ENCODE measurements around the gene UNCX.

UNCX gene

DNA sequence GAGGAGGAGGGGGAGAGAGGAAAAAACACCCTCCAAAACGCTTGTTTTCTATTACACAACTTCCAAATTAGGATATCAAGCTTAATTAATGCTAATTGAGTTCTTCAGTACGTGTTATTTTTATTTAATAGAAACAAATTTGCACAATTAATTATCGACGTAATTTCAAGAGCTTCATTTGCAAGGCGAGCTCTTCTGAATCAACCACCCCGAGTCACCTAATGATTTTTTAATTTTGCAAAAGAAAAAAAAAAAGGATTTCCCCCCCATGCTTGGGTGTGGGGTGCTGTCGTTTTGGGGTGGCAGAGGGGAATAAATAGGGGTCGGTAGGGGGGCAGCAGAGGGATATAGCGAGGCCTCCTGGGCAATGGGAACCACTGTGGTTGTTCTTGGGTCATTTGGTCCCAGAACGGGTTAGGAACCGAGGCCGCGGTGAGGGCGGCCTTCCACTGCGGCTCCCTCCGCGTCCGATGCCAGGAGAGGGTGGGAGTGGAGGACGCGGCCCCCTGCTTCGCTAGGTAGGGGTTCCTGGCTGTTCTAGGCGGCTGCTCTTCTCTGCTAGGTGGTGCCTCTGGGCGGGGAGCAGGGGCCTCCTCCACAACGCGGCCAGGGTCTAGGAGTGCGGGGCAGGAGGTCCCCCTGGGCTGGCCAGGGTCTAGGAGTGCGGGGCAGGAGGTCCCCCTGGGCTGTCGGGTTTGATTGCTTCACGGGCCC, 7.3 kb downstream of the UNCX start:
- Histone ChIP-seq H2AFZ (ENCODE audit: low read length) (no peak overlapping the region), H3K9me3 (replicated peaks; ENCODE audit: insufficient read depth, low read length) (no peaks in the 10 kb centered on the region), H3K4me2 (ENCODE audit: low read depth, low read length) (no peak overlapping the region), H3K9ac (ENCODE audit: low read length) (no peak overlapping the region), H3K79me2 (ENCODE audit: low read length) (no peaks in the 10 kb centered on the region), H3K4me3 (ENCODE audit: low read length) (no peak overlapping the region), H3K27ac (ENCODE audit: low read length) (no peak overlapping the region), H3K4me1 (ENCODE audit: low read length) (no peaks in the 10 kb centered on the region), H4K20me1 (ENCODE audit: insufficient read depth, low read length) (no peaks in the 10 kb centered on the region), H3F3A (ENCODE audit: insufficient read depth, low read length) (no peaks in the 10 kb centered on the region), H3K36me3 (replicated peaks; ENCODE audit: insufficient read depth, low read length) (no peaks in the 10 kb centered on the region), H3K9me2 (replicated peaks; ENCODE audit: insufficient read depth, low read length) (no peaks in the 10 kb centered on the region), H3K27me3 (replicated peaks; ENCODE audit: insufficient read depth, low read length) (peaks cover 84% of the 10 kb centered on the region)
- no peak for TF ChIP-seq EZH2 (optimal IDR thresholded peaks at IDR 0.05; ENCODE audit: low read depth, low read length)
- DNase-seq, result no peak

DNA sequence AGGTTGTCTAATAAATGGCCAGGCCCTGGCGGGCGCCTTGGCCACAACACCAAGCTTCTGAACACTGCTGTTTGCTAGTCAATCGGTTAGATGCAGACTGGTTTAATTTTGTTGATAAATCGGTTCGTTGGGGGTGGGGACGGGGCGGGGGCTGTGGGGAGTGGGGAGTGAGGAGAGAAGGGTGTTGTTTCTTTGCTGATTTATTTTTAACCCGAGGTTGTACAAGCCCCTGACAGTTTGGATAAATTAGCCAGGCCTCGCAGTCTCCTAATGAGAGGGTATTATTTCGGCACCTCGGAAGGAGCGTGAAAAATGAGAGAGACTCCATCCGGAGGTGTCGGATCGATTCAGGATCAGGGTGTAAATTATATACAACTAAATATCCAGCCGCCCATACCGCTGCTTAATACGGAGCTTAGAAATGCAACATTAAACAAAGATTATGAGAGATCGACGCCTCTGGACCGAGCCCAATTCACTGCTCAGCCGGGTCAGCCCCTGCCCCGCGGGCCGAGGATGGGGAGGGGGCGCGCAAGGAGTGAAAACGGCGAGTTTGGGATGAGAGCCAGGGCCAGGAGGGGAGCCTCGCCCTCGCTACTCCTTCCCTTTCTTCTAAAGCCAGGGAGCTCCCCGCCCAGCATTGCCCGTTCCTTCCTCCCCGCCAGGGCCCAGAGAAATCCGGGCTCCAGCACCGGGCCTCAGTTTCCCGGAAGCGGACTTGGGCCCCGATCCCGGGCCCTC, 8.0 kb downstream of the UNCX start:
- no peaks in the 10 kb centered on the region for H3F3A ChIP-seq (ENCODE audit: insufficient read depth, low read length)
- DNase-seq, result no peak

DNA sequence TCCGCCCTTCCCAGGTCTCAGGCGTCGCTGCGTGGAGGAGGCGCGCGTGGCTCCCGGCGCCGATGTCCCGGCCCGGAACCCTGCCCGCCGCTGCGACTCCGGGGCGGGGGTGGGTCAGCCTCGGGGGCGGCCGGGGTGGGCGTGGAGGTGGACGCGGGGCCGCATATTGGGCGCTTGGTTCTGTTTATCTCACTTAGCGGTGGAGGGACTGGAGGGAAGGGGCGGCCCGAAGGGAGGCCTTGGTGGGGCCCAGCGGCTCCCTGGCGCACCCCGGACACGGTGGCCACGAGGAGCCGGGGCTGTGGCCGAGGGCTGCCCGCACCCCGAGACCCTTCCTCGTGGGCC, 8.6 kb downstream of the UNCX start:
- H3K4me3 ChIP-seq (ENCODE audit: low read length), result no peak overlapping the region
- H2AFZ ChIP-seq (ENCODE audit: low read length), result no peak overlapping the region
- no peak for DNase-seq
- no peaks in the 10 kb centered on the region for H4K20me1 ChIP-seq (ENCODE audit: insufficient read depth, low read length)
- no peaks in the 10 kb centered on the region for H3K36me3 ChIP-seq (replicated peaks; ENCODE audit: insufficient read depth, low read length)
- no peaks in the 10 kb centered on the region for H3K79me2 ChIP-seq (ENCODE audit: low read length)
- TF ChIP-seq EZH2phosphoT487 (IDR thresholded peaks at IDR 0.05; ENCODE audit: low read length) (no peak), EZH2 (optimal IDR thresholded peaks at IDR 0.05; ENCODE audit: low read depth, low read length) (no peak)
- TF ChIP-seq, protein P1, sequence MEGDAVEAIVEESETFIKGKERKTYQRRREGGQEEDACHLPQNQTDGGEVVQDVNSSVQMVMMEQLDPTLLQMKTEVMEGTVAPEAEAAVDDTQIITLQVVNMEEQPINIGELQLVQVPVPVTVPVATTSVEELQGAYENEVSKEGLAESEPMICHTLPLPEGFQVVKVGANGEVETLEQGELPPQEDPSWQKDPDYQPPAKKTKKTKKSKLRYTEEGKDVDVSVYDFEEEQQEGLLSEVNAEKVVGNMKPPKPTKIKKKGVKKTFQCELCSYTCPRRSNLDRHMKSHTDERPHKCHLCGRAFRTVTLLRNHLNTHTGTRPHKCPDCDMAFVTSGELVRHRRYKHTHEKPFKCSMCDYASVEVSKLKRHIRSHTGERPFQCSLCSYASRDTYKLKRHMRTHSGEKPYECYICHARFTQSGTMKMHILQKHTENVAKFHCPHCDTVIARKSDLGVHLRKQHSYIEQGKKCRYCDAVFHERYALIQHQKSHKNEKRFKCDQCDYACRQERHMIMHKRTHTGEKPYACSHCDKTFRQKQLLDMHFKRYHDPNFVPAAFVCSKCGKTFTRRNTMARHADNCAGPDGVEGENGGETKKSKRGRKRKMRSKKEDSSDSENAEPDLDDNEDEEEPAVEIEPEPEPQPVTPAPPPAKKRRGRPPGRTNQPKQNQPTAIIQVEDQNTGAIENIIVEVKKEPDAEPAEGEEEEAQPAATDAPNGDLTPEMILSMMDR (IDR thresholded peaks at IDR 0.05; ENCODE audit: low read length), result no peak
- no peaks in the 10 kb centered on the region for H3K9me2 ChIP-seq (replicated peaks; ENCODE audit: insufficient read depth, low read length)
- H3K27ac ChIP-seq (ENCODE audit: low read length), result no peak overlapping the region
- H3F3A ChIP-seq (ENCODE audit: insufficient read depth, low read length), result no peaks in the 10 kb centered on the region
- H3K9ac ChIP-seq (ENCODE audit: low read length), result no peak overlapping the region
- no peaks in the 10 kb centered on the region for H3K9me3 ChIP-seq (replicated peaks; ENCODE audit: insufficient read depth, low read length)
- H3K4me1 ChIP-seq (ENCODE audit: low read length), result no peaks in the 10 kb centered on the region
- peaks cover 89% of the 10 kb centered on the region for H3K27me3 ChIP-seq (replicated peaks; ENCODE audit: insufficient read depth, low read length)
- no peak overlapping the region for H3K4me2 ChIP-seq (ENCODE audit: low read depth, low read length)

More for the DNA sequence above, 8.0 kb downstream of the UNCX start:
- H3K4me3 ChIP-seq (ENCODE audit: low read length), result no peak overlapping the region
- H3K27me3 ChIP-seq (replicated peaks; ENCODE audit: insufficient read depth, low read length), result peaks cover 84% of the 10 kb centered on the region
- no peaks in the 10 kb centered on the region for H3K36me3 ChIP-seq (replicated peaks; ENCODE audit: insufficient read depth, low read length)
- no peaks in the 10 kb centered on the region for H3K9me3 ChIP-seq (replicated peaks; ENCODE audit: insufficient read depth, low read length)
- no peak overlapping the region for H3K9ac ChIP-seq (ENCODE audit: low read length)
- no peak overlapping the region for H3K4me2 ChIP-seq (ENCODE audit: low read depth, low read length)
- H4K20me1 ChIP-seq (ENCODE audit: insufficient read depth, low read length), result no peaks in the 10 kb centered on the region
- H3K4me1 ChIP-seq (ENCODE audit: low read length), result no peaks in the 10 kb centered on the region
- H3K9me2 ChIP-seq (replicated peaks; ENCODE audit: insufficient read depth, low read length), result no peaks in the 10 kb centered on the region
- H3K27ac ChIP-seq (ENCODE audit: low read length), result no peak overlapping the region
- TF ChIP-seq, protein P1 (IDR thresholded peaks at IDR 0.05; ENCODE audit: low read length), result no peak
- TF ChIP-seq EZH2 (optimal IDR thresholded peaks at IDR 0.05; ENCODE audit: low read depth, low read length) (no peak), EZH2phosphoT487 (IDR thresholded peaks at IDR 0.05; ENCODE audit: low read length) (no peak)
- no peaks in the 10 kb centered on the region for H3K79me2 ChIP-seq (ENCODE audit: low read length)
- H2AFZ ChIP-seq (ENCODE audit: low read length), result no peak overlapping the region
